Activated T-helper 1 cell treated with anti-CD3 and anti-CD28 coated beads, Interleukin-12 subunit alpha, Interleukin-12 subunit beta, Interleukin-2, Interleukin-4 antibody, amounts not matched to agents 30 ng/mL and 10 ng/mL and 1 ng/mL, durations not matched to agents 14 hours and 24 hours and 36 hours (primary cell): ENCODE results near the gene H6PD. TPM values are rescaled to one million over a fixed set of nuclear protein-coding genes. Genes with fewer than 3 reads are reported as not detected.
"Not testable (repeated sequence)": the region's sequence is repeated elsewhere in the genome, so short reads cannot be mapped to it uniquely, and the experiment has no call there.

Experiments
- DNase-seq: peaks from one replicate; pipeline ENCODE4 v3.0.0; 2021; ENCODE audit warnings: low spot score
- H3K27ac Mint-ChIP-seq: one replicate; pipeline ENCODE4 v1.8.0; 2021; ENCODE audit warnings: mild to moderate bottlenecking, mixed read lengths
- H3K27me3 Mint-ChIP-seq: one replicate; pipeline ENCODE4 v1.8.0; 2022; ENCODE audit warnings: mild to moderate bottlenecking, moderate library complexity, mixed read lengths; ENCODE audit not compliant: insufficient read depth
- H3K36me3 Mint-ChIP-seq: one replicate; pipeline ENCODE4 v1.8.0; 2021; ENCODE audit warnings: low read depth, mixed read lengths
- H3K4me1 Mint-ChIP-seq: one replicate; pipeline ENCODE4 v1.8.0; 2021; ENCODE audit warnings: low read depth, mixed read lengths
- H3K4me3 Mint-ChIP-seq: one replicate; pipeline ENCODE4 v1.8.0; 2021; ENCODE audit warnings: mild to moderate bottlenecking, moderate library complexity, mixed read lengths
- H3K9me3 Mint-ChIP-seq: one replicate; pipeline ENCODE4 v1.8.0; 2021; ENCODE audit warnings: mixed read lengths
- intact Hi-C: fragments of 100-400 bp; cut with micrococcal nuclease; formaldehyde crosslinking; loops from one replicate; pipeline ENCODE4 v1.15.1; 2024
- total RNA-seq: library from RNA; stranded (reverse); gene quantifications from 2 replicates; pipeline ENCODE4 v1.2.3, GENCODE V29; 2022

Gene H6PD
- total RNA-seq, 1 donor from 2014 or later = 15.7 TPM

GRCh38 chr1:9294910-9295636 lies 60.5 kb downstream of the H6PD start:
- Mint-ChIP-seq H3K27ac (peak overlapping the region; percentile 59), H3K36me3 (peaks cover 10% of the 10 kb centered on the region), H3K9me3 (no peaks in the 10 kb centered on the region), H3K4me1 (peaks cover 24% of the 10 kb centered on the region), H3K27me3 (no peaks in the 10 kb centered on the region), H3K4me3 (no peak overlapping the region)
- DNase-seq = peak; percentile 27
- intact Hi-C loops = loop anchor here (1.0 to 10.0 kb wide), 2 partner anchors 20 to 360 kb away; partner anchors contain the start of gene PIK3CD

- Mint-ChIP-seq H3K27me3 (no peaks in the 10 kb centered on the region), H3K4me1 (peaks cover 29% of the 10 kb centered on the region), H3K9me3 (no peaks in the 10 kb centered on the region), H3K27ac (peak overlapping the region; percentile 14), H3K36me3 (peaks cover 16% of the 10 kb centered on the region), H3K4me3 (no peak overlapping the region)
- intact Hi-C loops = loop anchor here (1.0 to 10.0 kb wide), 2 partner anchors 19 to 359 kb away; partner anchors contain the start of gene PIK3CD
- no peak for DNase-seq
Observed at GRCh38 chr1:9295884-9296283, 61.3 kb downstream of the H6PD start.

GRCh38 chr1:9296850-9297249 lies 62.3 kb downstream of the H6PD start:
- no peak overlapping the region for H3K27ac Mint-ChIP-seq
- H3K4me1 Mint-ChIP-seq = peaks cover 35% of the 10 kb centered on the region
- no peak overlapping the region for H3K4me3 Mint-ChIP-seq
- peaks cover 16% of the 10 kb centered on the region for H3K36me3 Mint-ChIP-seq
- intact Hi-C loops = loop anchor here (10.0 kb wide), 1 partner anchor 358 kb away; the partner anchor contains the start of gene PIK3CD
- DNase-seq = no peak
- H3K9me3 Mint-ChIP-seq = no peaks in the 10 kb centered on the region
- H3K27me3 Mint-ChIP-seq = no peaks in the 10 kb centered on the region

GRCh38 chr1:9297831-9298230 lies 63.3 kb downstream of the H6PD start:
- H3K27ac Mint-ChIP-seq = no peak overlapping the region
- intact Hi-C loops = loop anchor here (10.0 kb wide), 1 partner anchor 357 kb away; the partner anchor contains the start of gene PIK3CD

GRCh38 chr1:9298282-9298681 lies 63.7 kb downstream of the H6PD start:
- H3K4me1 Mint-ChIP-seq = peaks cover 46% of the 10 kb centered on the region

More at GRCh38 chr1:9297831-9298230, 63.3 kb downstream of the H6PD start:
- H3K9me3 Mint-ChIP-seq = no peaks in the 10 kb centered on the region
- H3K4me1 Mint-ChIP-seq = peaks cover 42% of the 10 kb centered on the region
- peak overlapping the region; percentile 5 for H3K4me3 Mint-ChIP-seq
- peaks cover 17% of the 10 kb centered on the region for H3K36me3 Mint-ChIP-seq
- no peak for DNase-seq
- no peaks in the 10 kb centered on the region for H3K27me3 Mint-ChIP-seq

GRCh38 chr1:9299571-9300541 lies 65.3 kb downstream of the H6PD start:
- H3K4me3 Mint-ChIP-seq, H3K9me3 Mint-ChIP-seq, H3K27me3 Mint-ChIP-seq, H3K27ac Mint-ChIP-seq, DNase-seq: not testable (repeated sequence)
- intact Hi-C loops = loop anchor here (10.0 kb wide), 1 partner anchor 355 kb away; the partner anchor contains the start of gene PIK3CD
- H3K4me1 Mint-ChIP-seq = peaks cover 58% of the 10 kb centered on the region
- peaks cover 22% of the 10 kb centered on the region for H3K36me3 Mint-ChIP-seq

More at GRCh38 chr1:9298282-9298681, 63.7 kb downstream of the H6PD start:
- H3K9me3 Mint-ChIP-seq = no peaks in the 10 kb centered on the region
- H3K4me3 Mint-ChIP-seq = no peak overlapping the region
- H3K36me3 Mint-ChIP-seq = peaks cover 19% of the 10 kb centered on the region
- H3K27ac Mint-ChIP-seq = no peak overlapping the region
- no peak for DNase-seq
- intact Hi-C loops = loop anchor here (10.0 kb wide), 1 partner anchor 357 kb away; the partner anchor contains the start of gene PIK3CD
- H3K27me3 Mint-ChIP-seq = no peaks in the 10 kb centered on the region

GRCh38 chr1:9300573-9300972 lies 66.0 kb downstream of the H6PD start:
- Mint-ChIP-seq H3K9me3 (no peaks in the 10 kb centered on the region), H3K27ac (no peak overlapping the region), H3K27me3 (no peaks in the 10 kb centered on the region), H3K4me1 (peaks cover 63% of the 10 kb centered on the region), H3K4me3 (no peak overlapping the region), H3K36me3 (peaks cover 22% of the 10 kb centered on the region)
- no peak for DNase-seq
- intact Hi-C loops = no loop called here

- no peak for DNase-seq
- no peak overlapping the region for H3K27ac Mint-ChIP-seq
- H3K4me1 Mint-ChIP-seq = peaks cover 56% of the 10 kb centered on the region
- H3K36me3 Mint-ChIP-seq = peaks cover 15% of the 10 kb centered on the region
- no peak overlapping the region for H3K4me3 Mint-ChIP-seq
- H3K9me3 Mint-ChIP-seq = no peaks in the 10 kb centered on the region
- no peaks in the 10 kb centered on the region for H3K27me3 Mint-ChIP-seq
- intact Hi-C loops = no loop called here
Observed at GRCh38 chr1:9302745-9303524, 68.4 kb downstream of the H6PD start.

- Mint-ChIP-seq H3K4me1 (peaks cover 59% of the 10 kb centered on the region), H3K36me3 (peaks cover 17% of the 10 kb centered on the region), H3K27ac (no peak overlapping the region), H3K9me3 (no peaks in the 10 kb centered on the region), H3K4me3 (no peak overlapping the region), H3K27me3 (no peaks in the 10 kb centered on the region)
- no peak for DNase-seq
- intact Hi-C loops = no loop called here
Observed at GRCh38 chr1:9303916-9304315, 69.3 kb downstream of the H6PD start.

GRCh38 chr1:9305216-9305615 lies 70.6 kb downstream of the H6PD start:
- DNase-seq = no peak
- H3K27ac Mint-ChIP-seq = no peak overlapping the region
- H3K27me3 Mint-ChIP-seq = no peaks in the 10 kb centered on the region
- peaks cover 55% of the 10 kb centered on the region for H3K4me1 Mint-ChIP-seq
- H3K4me3 Mint-ChIP-seq = no peak overlapping the region
- H3K9me3 Mint-ChIP-seq = no peaks in the 10 kb centered on the region
- intact Hi-C loops = no loop called here
- peaks cover 15% of the 10 kb centered on the region for H3K36me3 Mint-ChIP-seq

- Mint-ChIP-seq H3K36me3 (peaks cover 9% of the 10 kb centered on the region), H3K9me3 (no peaks in the 10 kb centered on the region), H3K27ac (no peak overlapping the region), H3K4me1 (peaks cover 47% of the 10 kb centered on the region), H3K27me3 (no peaks in the 10 kb centered on the region), H3K4me3 (no peak overlapping the region)
- intact Hi-C loops = no loop called here
- DNase-seq = no peak
Observed at GRCh38 chr1:9306006-9306405, 71.4 kb downstream of the H6PD start.

- H3K4me3 Mint-ChIP-seq = no peak overlapping the region
- no peaks in the 10 kb centered on the region for H3K27me3 Mint-ChIP-seq
- H3K27ac Mint-ChIP-seq = no peak overlapping the region
- H3K9me3 Mint-ChIP-seq = no peaks in the 10 kb centered on the region
- peaks cover 40% of the 10 kb centered on the region for H3K4me1 Mint-ChIP-seq
- peaks cover 9% of the 10 kb centered on the region for H3K36me3 Mint-ChIP-seq
- no peak for DNase-seq
- intact Hi-C loops = no loop called here
Observed at GRCh38 chr1:9307303-9307702, 72.7 kb downstream of the H6PD start.
